GM21390 (cell line): ENCODE data around the gene TBXAS1.
A peak's percentile ranks its signal among the peaks of the same experiment; 100 is the strongest.

Experiments used
- ATAC-seq: cut with Tn5 transposase; IDR thresholded peaks from one replicate; pipeline ENCODE4 v1.9.1; 2021; ENCODE audit not compliant: unreplicated experiment

TBXAS1 gene

GRCh38 chr7:140061607-140061930 lies 232.5 kb downstream of the TBXAS1 start:
- no peak for ATAC-seq

- peak; percentile 17 for ATAC-seq
These were observed 233.1 kb downstream of the TBXAS1 start for GRCh38 chr7:140062118-140062527.

- peak; percentile 84 for ATAC-seq
These were observed 233.7 kb downstream of the TBXAS1 start, which contains the start of gene PARP12 for GRCh38 chr7:140062528-140063299. Gene PARP12 (minus strand): TSS chr7:140062951. CDS start chr7:140062847, 104 bp downstream.

GRCh38 chr7:140067052-140067451 lies 238.0 kb downstream of the TBXAS1 start:
- ATAC-seq: no peak

- no peak for ATAC-seq
These were observed 239.0 kb downstream of the TBXAS1 start for GRCh38 chr7:140068033-140068432.

GRCh38 chr7:140069298-140069949 lies 240.4 kb downstream of the TBXAS1 start:
- ATAC-seq: no peak
